GM12892 (cell line): ENCODE data around the gene RPP30.

Experiments
- POLR2A ChIP-seq: IDR thresholded peaks from 2 replicates; pipeline ENCODE4 v1.6.1; 2011; ENCODE audit warnings: low read depth, low read length, control low read depth
- TAF1 ChIP-seq: IDR thresholded peaks from 2 replicates; pipeline ENCODE4 v1.6.1; 2011; ENCODE audit warnings: low read depth, mild to moderate bottlenecking, control low read depth, low read length, borderline replicate concordance

DNA sequence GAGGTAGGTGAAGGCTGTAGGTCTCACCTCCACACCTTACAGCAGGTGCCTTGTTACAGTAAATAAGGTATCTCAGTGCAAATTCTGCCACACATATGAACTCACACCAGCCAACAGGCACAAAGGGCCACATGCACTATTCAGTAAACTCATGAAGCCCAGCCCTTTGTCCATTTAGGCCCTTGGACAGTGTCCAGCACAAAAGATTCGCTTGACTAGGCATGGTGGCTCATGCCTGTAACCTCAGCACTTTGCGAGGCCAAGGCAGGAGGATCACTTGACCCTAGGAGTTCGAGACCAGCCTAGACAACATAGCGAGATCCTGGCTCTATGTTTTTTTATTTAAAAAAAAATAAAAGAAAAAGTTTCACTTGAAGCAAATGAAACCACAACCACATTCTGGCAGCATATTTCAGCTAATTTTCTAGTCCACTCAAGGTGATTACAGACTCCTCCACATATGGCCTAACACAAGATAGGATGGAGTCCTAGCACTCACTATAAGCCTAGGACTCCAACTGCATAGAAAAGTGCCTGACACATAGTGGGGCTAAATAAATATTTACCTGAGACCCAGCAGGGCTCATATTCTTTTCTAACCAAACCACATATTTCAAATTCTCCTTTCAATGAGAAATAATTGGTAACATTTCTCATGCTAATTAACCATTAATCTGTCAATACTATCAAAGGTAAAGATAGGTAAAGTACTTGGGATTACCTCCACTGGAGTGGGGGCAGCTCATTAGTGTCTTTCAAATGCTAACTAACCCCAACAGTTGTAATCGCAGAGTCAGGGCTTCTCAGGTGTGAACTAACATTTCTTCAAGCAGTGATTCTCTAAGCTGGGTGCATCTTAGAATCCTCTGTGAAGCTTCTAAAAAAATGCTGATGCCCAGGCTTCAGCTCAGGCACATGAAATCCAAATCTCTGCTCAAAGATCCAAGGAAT, 53.6 kb downstream of the RPP30 start:
- no peak for TF ChIP-seq POLR2A
- no peak for TF ChIP-seq TAF1
